Trophoblast cell (in vitro differentiated cells and primary cell): ENCODE results near the gene IL17REL.

Experiments used
- DNase-seq, 2 donors: peaks; one replicate each; pipeline ENCODE4 v3.0.0-alpha.2; 2016
- H2AFZ ChIP-seq: 2 replicates; pipeline ENCODE4 v1.6.1; 2013; ENCODE audit warnings: low read length, moderate library complexity, mild to moderate bottlenecking; ENCODE audit not compliant: insufficient read depth, poor library complexity
- H2AK5ac ChIP-seq: 2 replicates; pipeline ENCODE4 v1.6.1; 2013; ENCODE audit warnings: mild to moderate bottlenecking, low read length
- H2BK120ac ChIP-seq: 2 replicates; pipeline ENCODE4 v1.6.1; 2013; ENCODE audit warnings: low read length, mild to moderate bottlenecking, moderate library complexity; ENCODE audit not compliant: insufficient read depth, poor library complexity
- H2BK12ac ChIP-seq: 2 replicates; pipeline ENCODE4 v1.6.1; 2013; ENCODE audit warnings: mild to moderate bottlenecking, low read length, moderate library complexity
- H2BK5ac ChIP-seq: 2 replicates; pipeline ENCODE4 v1.6.1; 2013; ENCODE audit warnings: low read length, low read depth, moderate library complexity, mild to moderate bottlenecking; ENCODE audit not compliant: poor library complexity
- H3K14ac ChIP-seq: 2 replicates; pipeline ENCODE4 v1.6.1; 2013; ENCODE audit warnings: mild to moderate bottlenecking, low read length
- H3K18ac ChIP-seq: 2 replicates; pipeline ENCODE4 v1.6.1; 2013; ENCODE audit warnings: mild to moderate bottlenecking, low read length
- H3K23ac ChIP-seq: 2 replicates; pipeline ENCODE4 v1.6.1; 2013; ENCODE audit warnings: low read length
- H3K27ac ChIP-seq: 2 replicates; pipeline ENCODE4 v1.5.1; 2013; ENCODE audit warnings: low read depth, mild to moderate bottlenecking, inconsistent platforms, low read length, moderate library complexity
- H3K27me3 ChIP-seq: 2 replicates; pipeline ENCODE4 v1.6.1; 2013; ENCODE audit warnings: inconsistent platforms, mild to moderate bottlenecking, low read length, moderate library complexity; ENCODE audit not compliant: insufficient read depth
- H3K36me3 ChIP-seq, 2 experiments: 1 replicate in 1 of 2; 2 replicates in 1 of 2; pipeline ENCODE4 v1.6.1; 2013; ENCODE audit warnings: low read length in 2 of 2, mild to moderate bottlenecking in 2 of 2, moderate library complexity in 1 of 2; ENCODE audit not compliant: insufficient read depth in 2 of 2, control insufficient read depth in 1 of 2
- H3K4ac ChIP-seq: 2 replicates; pipeline ENCODE4 v1.6.1; 2013; ENCODE audit warnings: low read depth, mild to moderate bottlenecking, low read length, moderate library complexity
- H3K4me1 ChIP-seq, 2 experiments: 1 replicate in 1 of 2; 2 replicates in 1 of 2; pipeline ENCODE4 v1.6.1; 2013; ENCODE audit warnings: low read length in 2 of 2, mild to moderate bottlenecking in 2 of 2, moderate library complexity in 1 of 2; ENCODE audit not compliant: insufficient read depth in 2 of 2, control insufficient read depth in 1 of 2
- H3K4me2 ChIP-seq: 2 replicates; pipeline ENCODE4 v1.6.1; 2013; ENCODE audit warnings: inconsistent platforms, mild to moderate bottlenecking, low read length, moderate library complexity
- H3K4me3 ChIP-seq: 2 replicates; pipeline ENCODE4 v1.5.1; 2013; ENCODE audit warnings: mild to moderate bottlenecking, low read depth, low read length, inconsistent platforms
- H3K79me1 ChIP-seq: one replicate; pipeline ENCODE4 v1.6.1; 2013; ENCODE audit warnings: low read length
- H3K79me2 ChIP-seq: 2 replicates; pipeline ENCODE4 v1.6.1; 2013; ENCODE audit warnings: low read length, mild to moderate bottlenecking; ENCODE audit not compliant: control insufficient read depth, insufficient read depth, poor library complexity
- H3K9ac ChIP-seq: 2 replicates; pipeline ENCODE4 v1.6.1; 2013; ENCODE audit warnings: mild to moderate bottlenecking, low read length
- H3K9me3 ChIP-seq: 2 replicates; pipeline ENCODE4 v1.6.1; 2013; ENCODE audit warnings: low read depth, mild to moderate bottlenecking, control low read depth, inconsistent platforms, low read length; ENCODE audit not compliant: insufficient read depth
- H4K12ac ChIP-seq: 2 replicates; pipeline ENCODE4 v1.6.1; 2013; ENCODE audit warnings: low read depth, mild to moderate bottlenecking, low read length, moderate library complexity
- H4K8ac ChIP-seq: 2 replicates; pipeline ENCODE4 v1.6.1; 2013; ENCODE audit warnings: low read depth, mild to moderate bottlenecking, low read length, moderate library complexity
- H4K91ac ChIP-seq: one replicate; pipeline ENCODE4 v1.6.1; 2013; ENCODE audit warnings: low read depth, mild to moderate bottlenecking, low read length, moderate library complexity
- WGBS: extraction: QIAGEN DNeasy Blood & Tissue Kit; methylation state at CpG from one replicate; pipeline ENCODE4 v1.1.7; 2013; ENCODE audit warnings: missing lambda C conversion rate; ENCODE audit not compliant: insufficient read length, insufficient coverage; ENCODE audit errors: extremely low coverage; 5-methylcytosine and 5-hydroxymethylcytosine counted together

The IL17REL gene

DNA sequence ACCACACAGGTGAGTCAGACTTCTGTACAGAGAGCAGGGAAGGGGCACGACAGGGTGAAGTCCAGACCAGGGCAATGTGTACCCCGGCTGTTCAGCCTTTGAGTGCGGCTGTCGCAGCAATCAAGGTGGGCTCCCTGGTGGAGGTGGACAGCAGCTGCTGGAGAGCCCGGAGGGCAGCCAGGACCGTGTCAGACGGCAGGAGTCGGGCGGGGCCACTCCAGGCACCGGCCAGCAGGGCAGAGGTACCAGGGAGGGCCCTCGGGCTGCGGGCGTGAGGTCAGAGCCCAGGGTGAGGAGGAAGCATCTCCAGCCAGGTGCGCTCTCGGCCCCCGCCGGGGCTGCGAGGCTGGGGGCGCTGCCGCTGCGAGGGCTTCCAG, 52.8 kb downstream of the IL17REL start:
- H3K14ac ChIP-seq, result peak overlapping the region; percentile 90
- peaks cover 37% of the 10 kb centered on the region for H3K79me1 ChIP-seq
- peak overlapping the region; percentile 64 for H2AFZ ChIP-seq

DNA sequence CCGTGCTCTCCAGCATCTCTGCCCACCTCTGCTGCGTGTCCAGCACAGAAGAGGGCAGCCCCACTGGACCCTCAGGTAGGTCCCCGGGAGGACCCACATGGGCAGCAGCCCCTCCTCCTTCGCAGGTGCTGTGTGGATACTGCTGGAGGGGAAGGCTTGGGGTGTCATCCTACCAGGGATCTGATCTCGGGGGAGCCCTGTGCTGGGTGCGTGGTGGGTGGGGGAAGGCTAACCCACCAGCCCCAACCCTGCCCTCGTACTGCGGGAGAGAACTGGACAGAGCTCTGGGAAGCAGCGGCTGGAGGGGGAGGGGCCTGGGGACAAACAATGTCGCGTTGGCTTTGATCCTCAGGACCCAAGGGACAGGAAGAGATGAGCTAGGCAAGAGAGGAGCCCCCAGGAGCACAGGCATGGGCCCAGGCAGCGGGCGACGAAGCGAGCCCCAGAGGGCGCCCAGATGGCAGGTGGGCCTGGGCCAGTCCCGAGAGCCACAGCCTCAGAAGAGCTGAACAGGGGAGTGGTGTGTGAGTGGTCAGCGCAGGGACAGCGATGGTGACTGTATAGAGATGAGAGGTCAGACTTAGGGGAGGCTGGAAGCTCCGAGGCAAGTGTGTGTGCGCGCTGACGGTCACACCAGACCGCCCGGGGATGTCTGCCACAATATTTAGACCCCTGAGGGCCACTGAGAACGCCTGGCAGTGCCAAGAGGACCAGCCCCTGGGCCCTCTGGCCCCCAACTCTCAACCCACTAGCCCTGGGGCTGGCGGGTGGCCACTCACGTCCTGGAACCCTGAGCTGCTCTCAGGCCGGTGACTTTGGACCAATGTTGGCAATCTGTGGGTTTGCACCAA, 53.4 kb downstream of the IL17REL start:
- no peak overlapping the region for H2BK120ac ChIP-seq
- peak overlapping the region; percentile 66 for H3K4ac ChIP-seq
- H3K23ac ChIP-seq, result no peak overlapping the region
- no peak overlapping the region for H2AFZ ChIP-seq
- peak overlapping the region; percentile 78 for H3K27ac ChIP-seq
- H3K36me3 ChIP-seq, result peaks cover 21 to 23% of the 10 kb centered on the region in 2 experiments
- peak overlapping the region; percentile 33 for H2AK5ac ChIP-seq
- H3K27me3 ChIP-seq, result no peaks in the 10 kb centered on the region
- H3K79me1 ChIP-seq, result peaks cover 36% of the 10 kb centered on the region
- peak overlapping the region; percentile 90 for H3K14ac ChIP-seq
- peak overlapping the region; percentile 90 for H4K12ac ChIP-seq
- peak overlapping the region; percentile 74 for H3K4me2 ChIP-seq
- peak overlapping the region; percentile 16 for H2BK12ac ChIP-seq
- H3K9ac ChIP-seq, result no peak overlapping the region
- peaks cover 25% of the 10 kb centered on the region for H3K79me2 ChIP-seq
- peak overlapping the region; percentile 72 for H4K91ac ChIP-seq
- no CpG with 5 or more reads among the region's 29 CpGs for WGBS
- H4K8ac ChIP-seq, result peak overlapping the region; percentile 95
- no peak overlapping the region for H3K4me3 ChIP-seq
- peak overlapping the region; percentile 74 for H2BK5ac ChIP-seq
- DNase-seq, result no peak
- peaks cover 2% of the 10 kb centered on the region for H3K9me3 ChIP-seq
- H3K4me1 ChIP-seq, result peaks cover 19 to 29% of the 10 kb centered on the region in 2 experiments
- peak overlapping the region; percentile 69 for H3K18ac ChIP-seq

More for the DNA sequence above, 52.8 kb downstream of the IL17REL start:
- no peak overlapping the region for H3K23ac ChIP-seq
- H3K9me3 ChIP-seq, result peaks cover 2% of the 10 kb centered on the region
- H3K9ac ChIP-seq, result peak overlapping the region; percentile 49
- peak overlapping the region; percentile 78 for H3K27ac ChIP-seq
- H2BK120ac ChIP-seq, result peak overlapping the region; percentile 72
- H2BK5ac ChIP-seq, result peak overlapping the region; percentile 74
- H3K79me2 ChIP-seq, result peaks cover 25% of the 10 kb centered on the region
- H2AK5ac ChIP-seq, result peak overlapping the region; percentile 11
- peak overlapping the region; percentile 72 for H4K91ac ChIP-seq
- H3K4ac ChIP-seq, result peak overlapping the region; percentile 66
- peaks cover 27 to 28% of the 10 kb centered on the region in 2 experiments for H3K36me3 ChIP-seq
- peak overlapping the region; percentile 90 for H4K12ac ChIP-seq
- peak overlapping the region; percentile 95 for H4K8ac ChIP-seq
- H3K18ac ChIP-seq, result peak overlapping the region; percentile 69
- H3K27me3 ChIP-seq, result no peaks in the 10 kb centered on the region
- H3K4me1 ChIP-seq, result peaks cover 17 to 27% of the 10 kb centered on the region in 2 experiments
- H3K4me3 ChIP-seq, result peak overlapping the region; percentile 75
- DNase-seq, result peak; percentile 89 to 93
- H2BK12ac ChIP-seq, result peak overlapping the region; percentile 16
- no CpG with 5 or more reads among the region's 21 CpGs for WGBS
- H3K4me2 ChIP-seq, result peak overlapping the region; percentile 74

DNA sequence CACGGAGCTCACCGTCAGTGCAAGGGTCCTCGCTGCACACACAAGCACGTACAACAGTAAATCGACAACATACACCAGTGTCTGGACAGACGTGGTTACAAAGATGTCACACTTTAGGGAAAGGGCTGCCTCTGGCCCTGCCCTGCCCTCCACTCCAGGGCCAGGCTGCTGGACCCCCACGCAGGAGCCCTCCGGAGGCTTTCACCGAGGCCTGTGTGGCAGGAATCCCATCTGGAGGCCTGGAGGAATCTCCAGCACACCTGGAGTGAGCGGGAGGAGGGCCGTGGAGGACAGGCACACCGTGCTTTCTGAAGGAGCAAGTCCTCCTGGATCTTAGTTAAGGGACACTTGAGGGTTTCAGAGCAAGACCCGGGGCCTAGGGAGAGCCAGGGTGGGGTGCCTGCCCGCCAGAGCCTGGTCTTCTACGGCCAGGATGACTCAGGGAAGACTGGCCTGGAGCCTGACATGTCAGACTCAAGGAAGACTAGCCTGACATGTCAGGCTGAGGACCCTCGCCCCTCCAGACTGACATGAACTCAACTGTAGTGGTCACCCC, 54.1 kb downstream of the IL17REL start:
- H3K27me3 ChIP-seq, result no peaks in the 10 kb centered on the region
- no peak overlapping the region for H3K4ac ChIP-seq
- peaks cover 2% of the 10 kb centered on the region for H3K9me3 ChIP-seq
- H4K8ac ChIP-seq, result no peak overlapping the region
- peaks cover 29% of the 10 kb centered on the region for H3K79me2 ChIP-seq
- no peak overlapping the region for H3K27ac ChIP-seq
- peak overlapping the region; percentile 16 for H3K14ac ChIP-seq
- H2BK120ac ChIP-seq, result peak overlapping the region; percentile 24
- H3K23ac ChIP-seq, result no peak overlapping the region
- peak overlapping the region; percentile 46 for H2BK12ac ChIP-seq
- peaks cover 14 to 16% of the 10 kb centered on the region in 2 experiments for H3K36me3 ChIP-seq
- WGBS, result no CpG with 5 or more reads among the region's 16 CpGs
- H2BK5ac ChIP-seq, result peak overlapping the region; percentile 15
- H4K12ac ChIP-seq, result no peak overlapping the region
- no peak overlapping the region for H3K4me3 ChIP-seq
- peak overlapping the region; percentile 40 for H4K91ac ChIP-seq
- no peak overlapping the region for H3K9ac ChIP-seq
- no peak overlapping the region for H2AFZ ChIP-seq
- DNase-seq, result no peak
- H3K4me2 ChIP-seq, result no peak overlapping the region
- H3K18ac ChIP-seq, result no peak overlapping the region
- peaks cover 25 to 34% of the 10 kb centered on the region in 2 experiments for H3K4me1 ChIP-seq
- H2AK5ac ChIP-seq, result peak overlapping the region; percentile 67
- H3K79me1 ChIP-seq, result peaks cover 44% of the 10 kb centered on the region

DNA sequence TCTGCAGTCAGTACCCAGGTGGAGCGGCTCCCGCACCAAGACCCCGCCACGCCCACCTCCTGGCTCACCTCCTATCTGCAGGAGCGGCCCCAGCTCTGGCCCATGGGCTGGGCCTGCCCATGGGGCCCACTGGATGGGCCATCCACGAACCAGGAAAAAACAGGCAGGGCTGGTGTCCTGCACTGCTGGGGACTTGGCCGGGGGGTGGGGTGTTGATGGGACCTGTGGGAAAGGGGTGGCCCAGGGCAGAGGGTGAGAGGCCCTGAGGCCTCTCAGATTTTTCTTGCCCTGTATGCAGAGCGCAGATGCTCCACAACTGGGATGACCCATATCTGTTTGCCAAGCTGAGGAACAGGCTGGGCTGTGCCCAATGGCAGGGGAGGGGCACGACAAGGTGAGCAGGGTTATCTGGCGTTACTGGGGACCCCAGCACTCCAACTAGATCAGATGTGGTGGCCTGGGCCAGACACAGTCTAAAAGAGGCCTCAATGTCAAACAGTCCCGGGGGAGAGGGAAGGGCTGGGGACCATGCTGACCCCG, 54.7 kb downstream of the IL17REL start:
- peak overlapping the region; percentile 24 for H2BK120ac ChIP-seq
- H2AFZ ChIP-seq, result no peak overlapping the region
- WGBS, result no CpG with 5 or more reads among the region's 12 CpGs
- peak overlapping the region; percentile 40 for H4K91ac ChIP-seq
- peaks cover 25% of the 10 kb centered on the region for H3K79me2 ChIP-seq
- peak overlapping the region; percentile 7 for H3K14ac ChIP-seq
- H3K4ac ChIP-seq, result no peak overlapping the region
- H3K36me3 ChIP-seq, result peaks cover 9 to 11% of the 10 kb centered on the region in 2 experiments
- H3K18ac ChIP-seq, result no peak overlapping the region
- H4K12ac ChIP-seq, result no peak overlapping the region
- H2BK12ac ChIP-seq, result no peak overlapping the region
- no peak overlapping the region for H2BK5ac ChIP-seq
- H3K4me2 ChIP-seq, result no peak overlapping the region
- H3K27me3 ChIP-seq, result no peaks in the 10 kb centered on the region
- peaks cover 44% of the 10 kb centered on the region for H3K79me1 ChIP-seq
- no peak overlapping the region for H3K23ac ChIP-seq
- H3K9ac ChIP-seq, result no peak overlapping the region
- H3K27ac ChIP-seq, result no peak overlapping the region
- DNase-seq, result no peak
- no peak overlapping the region for H4K8ac ChIP-seq
- H3K4me1 ChIP-seq, result peaks cover 26 to 34% of the 10 kb centered on the region in 2 experiments
- H3K4me3 ChIP-seq, result no peak overlapping the region
- H2AK5ac ChIP-seq, result peak overlapping the region; percentile 67
- H3K9me3 ChIP-seq, result peaks cover 2% of the 10 kb centered on the region
